GM21423 (cell line): Measurements from ENCODE around the gene MPPED1.

Experiments
- ATAC-seq: cut with Tn5 transposase; IDR thresholded peaks from one replicate; pipeline ENCODE4 v1.9.1; 2021; ENCODE audit warnings: mild to moderate bottlenecking, moderate library complexity; ENCODE audit not compliant: unreplicated experiment

Gene MPPED1

GRCh38 chr22:43491177-43491576, 79.4 kb downstream of the MPPED1 start:
- ATAC-seq = no peak

- no peak for ATAC-seq
These were observed 79.9 kb downstream of the MPPED1 start for GRCh38 chr22:43491737-43492136.

GRCh38 chr22:43493297-43493696, 81.5 kb downstream of the MPPED1 start:
- no peak for ATAC-seq

GRCh38 chr22:43497956-43498855, 86.4 kb downstream of the MPPED1 start:
- ATAC-seq = no peak

- ATAC-seq = no peak
These were observed 87.0 kb downstream of the MPPED1 start for GRCh38 chr22:43498856-43499253.

GRCh38 chr22:43500792-43501785, 89.3 kb downstream of the MPPED1 start:
- no peak for ATAC-seq

- ATAC-seq = no peak
These were observed 90.1 kb downstream of the MPPED1 start for GRCh38 chr22:43501878-43502277.

GRCh38 chr22:43502306-43502874, 90.6 kb downstream of the MPPED1 start:
- ATAC-seq = no peak

GRCh38 chr22:43504068-43504467, 92.3 kb downstream of the MPPED1 start:
- no peak for ATAC-seq

- no peak for ATAC-seq
These were observed 93.0 kb downstream of the MPPED1 start for GRCh38 chr22:43504666-43505261.

- ATAC-seq = no peak
These were observed 93.6 kb downstream of the MPPED1 start for GRCh38 chr22:43505423-43505822.

GRCh38 chr22:43505896-43506295, 94.1 kb downstream of the MPPED1 start:
- ATAC-seq = no peak

GRCh38 chr22:43506487-43506886, 94.7 kb downstream of the MPPED1 start:
- no peak for ATAC-seq

- ATAC-seq = no peak
These were observed 95.4 kb downstream of the MPPED1 start for GRCh38 chr22:43507235-43507634.

GRCh38 chr22:43508489-43508888, 96.7 kb downstream of the MPPED1 start:
- no peak for ATAC-seq

- no peak for ATAC-seq
These were observed 97.5 kb downstream of the MPPED1 start for GRCh38 chr22:43509337-43509736.

GRCh38 chr22:43510281-43511070, 98.7 kb downstream of the MPPED1 start:
- ATAC-seq = no peak

GRCh38 chr22:43511276-43511910, 99.6 kb downstream of the MPPED1 start:
- ATAC-seq = no peak

GRCh38 chr22:43512279-43512678, 100.5 kb downstream of the MPPED1 start:
- ATAC-seq = no peak
